GM18520 (cell line): ENCODE measurements around the gene ATG4D.
"Not testable (repeated sequence)": the region's sequence is repeated elsewhere in the genome, so short reads cannot be mapped to it uniquely, and the experiment has no call there.

Experiments used
- ATAC-seq: cut with Tn5 transposase; IDR thresholded peaks from one replicate; pipeline ENCODE4 v1.9.1; 2021; ENCODE audit not compliant: unreplicated experiment

ATG4D gene

GRCh38 chr19:10551006-10551405 is 7.3 kb downstream of the ATG4D start:
- ATAC-seq, result not testable (repeated sequence)

- ATAC-seq, result no peak
Observed at GRCh38 chr19:10551698-10552301, 8.1 kb downstream of the ATG4D start.

- ATAC-seq, result no peak
Observed at GRCh38 chr19:10552510-10553053, 8.9 kb downstream of the ATG4D start.

GRCh38 chr19:10553087-10553667 is 9.5 kb downstream of the ATG4D start:
- no peak for ATAC-seq

GRCh38 chr19:10553943-10554381 is 10.3 kb downstream of the ATG4D start:
- ATAC-seq, result no peak

- no peak for ATAC-seq
Observed at GRCh38 chr19:10554760-10555609, 11.3 kb downstream of the ATG4D start.

GRCh38 chr19:10555610-10555973 is 11.9 kb downstream of the ATG4D start:
- ATAC-seq, result no peak

GRCh38 chr19:10557603-10558197 is 14.0 kb downstream of the ATG4D start:
- no peak for ATAC-seq

GRCh38 chr19:10560154-10560553 is 16.4 kb downstream of the ATG4D start:
- no peak for ATAC-seq

- ATAC-seq, result no peak
Observed at GRCh38 chr19:10562609-10563008, 18.9 kb downstream of the ATG4D start.

- ATAC-seq, result no peak
Observed at GRCh38 chr19:10565028-10565566, 21.4 kb downstream of the ATG4D start.

- ATAC-seq, result peak; percentile 26
Observed at GRCh38 chr19:10565567-10566407, 22.1 kb downstream of the ATG4D start, which contains the start of gene KRI1. KRI1 (minus strand) TSS chr19:10566010; CDS start chr19:10565999, 11 bp downstream.

GRCh38 chr19:10566408-10566657 is 22.6 kb downstream of the ATG4D start:
- ATAC-seq, result no peak

GRCh38 chr19:10566658-10567410 is 23.1 kb downstream of the ATG4D start:
- ATAC-seq, result peak; percentile 15

- ATAC-seq, result no peak
Observed at GRCh38 chr19:10567656-10568055, 24.0 kb downstream of the ATG4D start.

GRCh38 chr19:10568062-10568825 is 24.5 kb downstream of the ATG4D start:
- no peak for ATAC-seq

GRCh38 chr19:10568826-10569651 is 25.3 kb downstream of the ATG4D start, which contains the start of gene CDKN2D:
CDKN2D (minus strand) TSS chr19:10568979; CDS start chr19:10568653, 326 bp downstream.
- ATAC-seq, result peak; percentile 73

GRCh38 chr19:10573793-10574192 is 30.1 kb downstream of the ATG4D start:
- ATAC-seq, result not testable (repeated sequence)
